ENCODE data around the gene MPG.
A peak's percentile ranks its signal among the peaks of the same experiment; 100 is the strongest.

The MPG gene

DNA sequence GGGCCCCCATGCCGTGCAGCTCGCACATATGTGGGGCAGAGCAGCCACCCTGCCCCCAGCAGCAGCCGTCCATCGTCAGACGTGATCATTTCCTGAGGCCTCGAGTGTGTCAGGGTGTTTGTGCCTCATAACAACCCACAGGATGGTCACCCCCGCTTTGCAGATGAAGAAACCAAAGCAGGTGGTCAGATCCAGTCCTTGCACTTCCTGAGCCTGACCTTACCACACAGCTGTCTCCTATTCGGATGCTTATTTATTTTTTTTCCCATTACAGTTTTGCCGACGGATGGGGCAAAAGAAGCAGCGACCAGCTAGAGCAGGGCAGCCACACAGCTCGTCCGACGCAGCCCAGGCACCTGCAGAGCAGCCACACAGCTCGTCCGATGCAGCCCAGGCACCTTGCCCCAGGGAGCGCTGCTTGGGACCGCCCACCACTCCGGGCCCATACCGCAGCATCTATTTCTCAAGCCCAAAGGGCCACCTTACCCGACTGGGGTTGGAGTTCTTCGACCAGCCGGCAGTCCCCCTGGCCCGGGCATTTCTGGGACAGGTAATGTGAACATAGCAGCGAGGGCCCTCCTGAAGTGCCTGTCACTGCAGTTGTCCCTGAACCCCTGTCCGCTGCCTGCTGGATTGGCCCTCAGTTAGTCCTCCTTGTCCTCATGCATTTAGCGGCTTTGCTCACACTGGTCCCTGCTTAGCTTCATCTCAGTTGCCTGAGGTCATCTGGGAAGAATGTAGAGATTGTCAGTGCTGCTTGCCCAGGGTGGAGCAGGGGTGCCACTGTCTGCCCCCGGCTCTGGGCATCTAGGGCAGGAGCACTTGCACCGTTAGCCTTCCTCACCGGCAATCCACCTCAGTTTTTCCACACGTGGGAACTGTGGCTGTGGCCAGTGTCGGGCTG lies 1.4 kb downstream of the MPG start:
- H3K4me1 Mint-ChIP-seq (ENCODE audit: low read depth) = peaks cover 55% of the 10 kb centered on the region
- DNase-seq = no peak
- peak overlapping the region; percentile 93 for H3K27ac Mint-ChIP-seq
- H3K9me3 Mint-ChIP-seq = no peaks in the 10 kb centered on the region
- peaks cover 41% of the 10 kb centered on the region for H3K36me3 Mint-ChIP-seq (ENCODE audit: low read depth)
- peaks cover 7% of the 10 kb centered on the region for H3K27me3 Mint-ChIP-seq
- H3K4me3 Mint-ChIP-seq = peak overlapping the region; percentile 88

DNA sequence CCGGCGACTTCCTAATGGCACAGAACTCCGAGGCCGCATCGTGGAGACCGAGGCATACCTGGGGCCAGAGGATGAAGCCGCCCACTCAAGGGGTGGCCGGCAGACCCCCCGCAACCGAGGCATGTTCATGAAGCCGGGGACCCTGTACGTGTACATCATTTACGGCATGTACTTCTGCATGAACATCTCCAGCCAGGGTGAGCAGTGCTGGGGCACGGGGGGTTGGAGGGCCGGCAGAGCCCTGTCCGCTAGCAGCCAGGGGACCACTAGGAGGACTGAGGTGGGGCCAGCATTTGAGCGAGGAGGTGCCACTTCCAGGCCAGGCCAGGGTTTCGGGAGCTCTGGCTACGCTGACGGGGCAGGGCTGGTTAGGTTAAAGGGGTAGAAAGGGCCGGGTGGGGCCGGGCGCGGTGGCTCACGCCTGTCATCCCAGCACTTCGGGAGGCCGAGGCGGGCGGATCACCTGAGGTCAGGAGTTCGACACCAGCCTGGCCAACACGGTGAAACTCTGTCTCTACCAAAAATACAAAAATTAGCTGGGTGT lies 5.1 kb downstream of the MPG start:
- Mint-ChIP-seq H3K27me3 (no peaks in the 10 kb centered on the region), H3K36me3 (ENCODE audit: low read depth) (peaks cover 77% of the 10 kb centered on the region), H3K27ac (peak overlapping the region; percentile 22), H3K4me1 (ENCODE audit: low read depth) (peaks cover 58% of the 10 kb centered on the region), H3K4me3 (no peak overlapping the region), H3K9me3 (no peaks in the 10 kb centered on the region)
- no peak for DNase-seq

DNA sequence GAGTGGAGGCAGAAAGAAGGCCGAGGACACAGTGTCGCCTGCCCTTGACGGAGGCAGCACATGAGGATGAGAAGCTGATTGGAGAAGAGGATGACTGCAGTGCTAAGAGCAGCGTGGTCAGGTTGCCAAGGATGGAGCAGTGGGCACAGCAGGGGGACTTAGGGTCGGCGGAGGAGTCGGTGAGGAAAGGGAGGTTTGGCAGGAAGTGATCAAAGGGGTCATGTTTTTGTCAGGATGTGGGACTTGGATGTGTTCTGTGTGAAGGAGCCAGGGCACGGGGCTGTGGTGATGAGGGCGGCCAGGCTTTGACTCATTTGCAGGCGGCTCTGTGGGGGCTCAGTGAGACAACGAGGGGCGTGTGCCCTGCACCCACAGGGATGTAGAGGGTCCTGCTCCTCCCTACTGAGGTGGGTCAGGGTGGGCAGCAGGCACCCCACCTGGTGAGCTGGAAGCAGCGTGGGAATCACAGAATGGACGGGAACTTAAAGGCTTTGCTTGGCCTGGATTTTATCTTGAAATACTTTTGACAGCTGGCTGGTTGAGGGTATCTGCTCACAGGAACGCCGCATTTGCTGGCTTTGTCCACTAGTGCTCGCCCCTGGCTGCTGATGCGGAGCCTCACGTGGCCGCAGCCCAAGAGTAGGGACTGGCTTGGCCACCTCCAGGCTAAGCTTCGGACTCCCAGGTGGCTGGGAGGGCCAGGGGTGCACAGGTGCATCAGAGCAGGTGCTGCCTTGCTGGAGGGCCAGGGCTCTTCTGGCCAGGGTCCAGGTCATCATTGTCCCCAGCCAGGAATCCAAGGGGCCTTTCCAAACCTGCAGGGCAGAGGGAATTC lies 6.0 kb downstream of the MPG start:
- Mint-ChIP-seq H3K4me3 (peak overlapping the region; percentile 56), H3K27me3 (no peaks in the 10 kb centered on the region), H3K4me1 (ENCODE audit: low read depth) (peaks cover 53% of the 10 kb centered on the region), H3K9me3 (no peaks in the 10 kb centered on the region), H3K36me3 (ENCODE audit: low read depth) (peaks cover 79% of the 10 kb centered on the region), H3K27ac (peak overlapping the region; percentile 88)
- DNase-seq = no peak

DNA sequence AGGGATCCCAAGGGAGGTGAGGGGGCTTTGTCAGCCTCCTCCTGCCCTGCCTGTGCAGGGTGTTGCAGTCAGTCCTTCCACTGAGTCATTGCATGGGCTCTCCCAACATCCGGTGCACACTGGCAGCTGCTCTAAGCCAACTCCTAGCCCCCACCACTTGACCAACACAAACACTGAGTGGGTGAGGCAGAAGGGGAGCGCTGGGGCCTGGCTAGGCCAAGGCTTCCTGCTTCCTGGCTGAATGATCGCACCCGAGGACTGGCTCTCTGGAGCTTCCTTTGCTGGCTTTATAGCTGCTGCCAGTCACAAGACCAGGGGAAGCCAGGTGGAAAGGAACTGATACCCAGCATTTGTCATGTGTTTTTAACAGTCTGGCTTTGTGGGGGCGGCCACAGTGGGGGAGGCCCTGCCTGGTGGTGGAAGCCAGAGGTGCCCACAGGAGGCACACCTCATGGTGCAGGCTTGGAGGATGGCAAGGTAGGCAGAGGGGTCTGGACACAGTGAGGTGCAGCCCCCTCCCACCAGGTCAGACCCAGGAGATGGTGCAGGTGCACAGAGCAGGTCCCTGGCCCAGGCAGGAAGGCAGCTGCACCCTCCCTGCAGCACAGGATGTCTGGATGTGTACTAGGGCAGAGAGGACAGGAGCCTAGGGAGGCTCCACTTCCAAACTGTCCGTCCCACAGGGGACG lies 6.8 kb downstream of the MPG start:
- Mint-ChIP-seq H3K27ac (peak overlapping the region; percentile 88), H3K9me3 (no peaks in the 10 kb centered on the region), H3K4me1 (ENCODE audit: low read depth) (peaks cover 45% of the 10 kb centered on the region), H3K36me3 (ENCODE audit: low read depth) (peaks cover 77% of the 10 kb centered on the region), H3K27me3 (no peaks in the 10 kb centered on the region), H3K4me3 (peak overlapping the region; percentile 56)
- peak; percentile 75 for DNase-seq

DNA sequence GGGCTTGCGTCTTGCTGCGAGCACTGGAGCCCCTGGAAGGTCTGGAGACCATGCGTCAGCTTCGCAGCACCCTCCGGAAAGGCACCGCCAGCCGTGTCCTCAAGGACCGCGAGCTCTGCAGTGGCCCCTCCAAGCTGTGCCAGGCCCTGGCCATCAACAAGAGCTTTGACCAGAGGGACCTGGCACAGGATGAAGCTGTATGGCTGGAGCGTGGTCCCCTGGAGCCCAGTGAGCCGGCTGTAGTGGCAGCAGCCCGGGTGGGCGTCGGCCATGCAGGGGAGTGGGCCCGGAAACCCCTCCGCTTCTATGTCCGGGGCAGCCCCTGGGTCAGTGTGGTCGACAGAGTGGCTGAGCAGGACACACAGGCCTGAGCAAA lies 7.4 kb downstream of the MPG start:
- H3K27ac Mint-ChIP-seq = peak overlapping the region; percentile 88
- no peak overlapping the region for H3K4me3 Mint-ChIP-seq

DNA sequence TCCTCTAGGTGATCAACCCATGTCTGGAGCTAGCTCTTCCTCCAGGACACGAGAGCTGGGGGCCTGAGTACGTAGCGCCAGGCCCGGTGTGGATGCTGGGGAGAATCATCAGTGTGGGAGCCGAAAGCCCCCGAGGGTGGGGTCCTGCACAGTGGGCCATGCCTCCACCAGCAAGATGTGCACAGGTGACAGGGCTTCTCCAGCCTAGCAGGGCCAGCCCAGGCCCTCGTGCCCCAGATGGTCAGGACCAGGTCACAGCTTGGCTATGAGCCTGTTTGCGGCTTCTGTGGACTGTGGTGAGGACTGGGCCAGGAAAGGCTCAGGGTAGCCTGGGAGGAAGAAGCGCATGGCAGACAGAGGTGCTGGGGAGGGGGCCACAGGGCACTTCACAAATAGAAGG lies 7.8 kb downstream of the MPG start:
- Mint-ChIP-seq H3K9me3 (no peaks in the 10 kb centered on the region), H3K27me3 (no peaks in the 10 kb centered on the region), H3K4me1 (ENCODE audit: low read depth) (peaks cover 39% of the 10 kb centered on the region), H3K36me3 (ENCODE audit: low read depth) (peaks cover 78% of the 10 kb centered on the region), H3K27ac (peak overlapping the region; percentile 73), H3K4me3 (no peak overlapping the region)
- DNase-seq = no peak

More for the DNA sequence above, 7.4 kb downstream of the MPG start:
- no peak for DNase-seq
- H3K27me3 Mint-ChIP-seq = no peaks in the 10 kb centered on the region
- H3K4me1 Mint-ChIP-seq (ENCODE audit: low read depth) = peaks cover 42% of the 10 kb centered on the region
- peaks cover 77% of the 10 kb centered on the region for H3K36me3 Mint-ChIP-seq (ENCODE audit: low read depth)
- no peaks in the 10 kb centered on the region for H3K9me3 Mint-ChIP-seq

DNA sequence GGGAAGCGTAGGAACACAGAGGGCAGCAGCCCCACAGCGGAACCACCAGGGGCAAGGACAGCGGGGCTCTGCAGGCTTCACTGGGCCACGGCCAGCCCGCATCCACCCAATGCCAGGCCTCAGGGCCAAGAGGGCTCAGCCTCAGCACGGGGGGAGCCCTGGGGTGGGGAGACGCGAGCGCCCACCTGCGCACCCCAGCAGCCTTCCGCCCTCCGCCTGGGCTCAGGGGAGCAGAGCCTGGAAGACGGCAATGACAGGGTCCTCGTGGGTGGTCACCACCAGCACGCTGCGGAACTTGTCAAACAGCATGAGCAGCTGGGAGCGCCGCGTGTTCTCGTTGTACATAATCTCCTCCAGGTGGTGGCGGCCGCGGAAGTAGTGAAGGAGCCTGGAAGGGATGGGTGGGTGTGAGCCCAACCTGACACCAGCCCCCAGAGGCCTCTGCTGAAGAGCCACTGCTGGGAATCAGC lies 8.5 kb downstream of the MPG start:
- H3K27me3 Mint-ChIP-seq = no peaks in the 10 kb centered on the region
- H3K27ac Mint-ChIP-seq = peak overlapping the region; percentile 73
- no peak for DNase-seq
- H3K4me3 Mint-ChIP-seq = no peak overlapping the region
- H3K9me3 Mint-ChIP-seq = no peaks in the 10 kb centered on the region
- peaks cover 75% of the 10 kb centered on the region for H3K36me3 Mint-ChIP-seq (ENCODE audit: low read depth)
- peaks cover 38% of the 10 kb centered on the region for H3K4me1 Mint-ChIP-seq (ENCODE audit: low read depth)

DNA sequence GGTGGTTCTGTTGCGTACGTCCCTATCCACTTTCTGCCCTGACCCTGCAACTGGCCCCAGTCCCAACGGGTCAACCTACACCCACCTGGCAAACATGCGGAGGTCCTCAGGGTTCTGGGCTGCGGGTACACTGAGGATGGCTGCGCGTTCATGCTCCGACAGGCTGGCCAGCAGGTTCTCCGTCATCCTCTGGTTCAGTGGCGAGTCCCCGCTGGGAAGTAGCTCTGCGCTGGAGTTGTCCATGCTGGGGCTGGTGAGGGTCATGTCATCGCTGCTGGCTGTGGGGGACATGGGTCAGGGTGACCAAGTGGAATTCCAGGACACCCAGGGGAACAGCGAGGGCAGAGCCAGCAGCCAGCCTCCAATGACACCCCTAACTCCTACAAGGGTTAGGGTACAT lies 10.6 kb downstream of the MPG start:
- H3K36me3 Mint-ChIP-seq (ENCODE audit: low read depth) = peaks cover 83% of the 10 kb centered on the region
- H3K9me3 Mint-ChIP-seq = no peaks in the 10 kb centered on the region
- no peak for DNase-seq
- H3K27me3 Mint-ChIP-seq = no peaks in the 10 kb centered on the region
- H3K4me1 Mint-ChIP-seq (ENCODE audit: low read depth) = peaks cover 27% of the 10 kb centered on the region
- no peak overlapping the region for H3K4me3 Mint-ChIP-seq
- no peak overlapping the region for H3K27ac Mint-ChIP-seq

DNA sequence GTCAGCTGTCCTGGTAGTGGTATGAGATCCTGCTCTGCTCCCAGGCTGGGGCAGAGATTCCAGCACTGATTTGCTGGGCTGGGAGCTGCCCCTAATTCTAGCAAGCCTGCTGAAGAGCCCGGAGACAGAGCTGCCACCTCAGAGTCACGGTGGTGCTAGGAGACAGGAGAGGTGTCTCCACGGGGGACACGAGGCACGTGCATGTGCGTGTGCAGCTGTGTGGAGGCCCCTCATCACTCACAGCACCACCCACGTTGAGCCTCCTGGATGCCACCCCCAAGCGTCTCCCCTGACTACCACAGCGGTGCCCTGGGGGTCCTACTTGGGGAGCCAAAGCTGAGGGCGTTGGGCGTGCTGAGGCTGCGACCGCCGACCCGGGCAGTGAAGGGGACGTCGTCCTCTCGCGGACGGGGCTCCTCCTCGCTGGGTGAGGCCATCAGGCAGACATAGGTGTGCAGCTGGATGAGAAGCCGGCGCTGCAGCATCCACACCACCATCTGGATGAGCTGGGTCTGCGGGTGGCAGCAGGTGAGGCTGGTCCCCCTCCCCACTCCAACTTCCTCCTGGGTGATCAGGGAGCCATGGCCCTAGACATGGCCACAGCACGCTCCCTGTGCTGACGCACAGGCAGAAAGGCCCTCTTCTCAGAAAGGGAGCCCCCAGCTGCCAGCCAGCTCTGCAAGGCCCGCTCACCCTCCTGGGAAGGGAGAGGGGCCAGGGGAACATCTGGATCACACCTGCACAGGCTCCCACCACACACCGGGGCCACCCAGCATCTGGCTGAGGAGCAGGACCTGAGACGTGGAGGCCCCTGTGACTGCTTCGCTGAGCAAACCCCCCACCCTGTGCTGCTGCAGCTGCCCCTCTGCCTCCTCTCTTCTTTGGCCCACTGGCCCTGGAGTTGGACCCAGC lies 11.6 kb downstream of the MPG start:
- no peaks in the 10 kb centered on the region for H3K9me3 Mint-ChIP-seq
- H3K27me3 Mint-ChIP-seq = no peaks in the 10 kb centered on the region
- H3K36me3 Mint-ChIP-seq (ENCODE audit: low read depth) = peaks cover 81% of the 10 kb centered on the region
- H3K4me3 Mint-ChIP-seq = no peak overlapping the region
- H3K27ac Mint-ChIP-seq = no peak overlapping the region
- peaks cover 17% of the 10 kb centered on the region for H3K4me1 Mint-ChIP-seq (ENCODE audit: low read depth)
- no peak for DNase-seq

DNA sequence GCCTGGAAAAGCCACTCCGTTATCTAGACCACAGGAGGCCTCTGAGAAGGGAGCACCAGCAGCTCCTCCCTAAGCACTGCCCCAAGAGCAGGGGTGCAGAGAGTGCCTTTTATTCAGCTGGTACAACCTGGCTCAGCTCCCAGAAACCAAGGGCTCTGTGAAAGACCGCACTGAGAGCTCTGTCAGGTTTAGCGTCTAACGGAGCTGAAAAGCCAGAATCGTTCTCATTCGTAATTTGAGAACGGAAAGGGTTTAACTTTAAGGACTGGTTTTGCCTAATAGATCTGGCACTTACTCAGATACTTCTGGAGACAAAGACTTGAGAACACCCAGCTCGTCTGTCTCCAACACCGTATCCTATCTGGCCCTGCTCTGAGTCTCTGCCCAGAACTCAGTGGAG lies 13.5 kb downstream of the MPG start:
- peaks cover 73% of the 10 kb centered on the region for H3K36me3 Mint-ChIP-seq (ENCODE audit: low read depth)
- peak overlapping the region; percentile 34 for H3K27ac Mint-ChIP-seq
- no peak overlapping the region for H3K4me3 Mint-ChIP-seq
- H3K27me3 Mint-ChIP-seq = no peaks in the 10 kb centered on the region
- H3K9me3 Mint-ChIP-seq = no peaks in the 10 kb centered on the region
- DNase-seq = no peak
- no peaks in the 10 kb centered on the region for H3K4me1 Mint-ChIP-seq (ENCODE audit: low read depth)

DNA sequence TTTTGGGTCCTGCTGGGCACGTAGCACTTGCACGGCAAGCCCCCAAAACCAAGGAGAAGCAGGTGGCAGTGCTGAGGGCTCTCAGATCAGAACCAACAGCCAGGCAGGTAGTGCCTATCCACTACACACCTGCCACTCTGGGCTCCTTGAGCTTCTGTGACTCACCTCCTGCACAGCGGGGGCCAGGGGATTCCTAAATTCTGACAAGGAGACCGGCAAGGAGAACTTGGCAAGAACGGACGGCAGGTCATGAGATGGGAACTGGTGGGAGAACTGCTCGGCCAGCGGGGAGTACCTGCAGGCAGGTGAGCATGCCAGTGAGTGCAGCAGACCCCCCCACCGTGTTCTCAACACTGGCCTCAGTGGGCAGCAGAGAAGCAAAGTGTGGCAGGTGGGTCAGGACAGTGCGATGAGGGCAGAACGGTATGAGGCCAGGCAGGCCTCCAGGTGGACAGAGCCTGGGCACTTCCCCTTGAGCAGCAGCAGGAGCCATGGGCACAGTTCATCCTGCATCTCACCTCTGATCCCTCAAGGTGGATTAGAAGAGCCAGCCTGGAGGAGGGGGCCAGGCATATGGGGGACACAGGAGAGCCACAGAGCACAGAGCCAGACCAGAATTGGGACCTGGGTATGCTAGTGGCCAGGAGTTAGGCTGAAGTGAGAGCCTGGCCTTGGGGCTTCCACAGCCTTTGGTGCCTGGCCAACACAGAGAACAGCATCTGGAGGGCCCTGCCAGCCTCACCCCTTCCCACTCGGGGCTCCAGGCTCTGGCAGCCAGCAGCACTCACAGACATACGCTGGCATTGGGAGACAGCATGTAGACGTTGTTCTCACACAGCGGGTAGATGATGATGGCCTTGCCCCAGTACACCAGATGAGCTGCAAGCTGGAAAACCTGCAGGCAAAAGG lies 14.7 kb downstream of the MPG start:
- no peaks in the 10 kb centered on the region for H3K27me3 Mint-ChIP-seq
- H3K36me3 Mint-ChIP-seq (ENCODE audit: low read depth) = peaks cover 71% of the 10 kb centered on the region
- no peak overlapping the region for H3K4me3 Mint-ChIP-seq
- H3K4me1 Mint-ChIP-seq (ENCODE audit: low read depth) = peaks cover 3% of the 10 kb centered on the region
- no peak for DNase-seq
- H3K9me3 Mint-ChIP-seq = no peaks in the 10 kb centered on the region
- H3K27ac Mint-ChIP-seq = no peak overlapping the region

DNA sequence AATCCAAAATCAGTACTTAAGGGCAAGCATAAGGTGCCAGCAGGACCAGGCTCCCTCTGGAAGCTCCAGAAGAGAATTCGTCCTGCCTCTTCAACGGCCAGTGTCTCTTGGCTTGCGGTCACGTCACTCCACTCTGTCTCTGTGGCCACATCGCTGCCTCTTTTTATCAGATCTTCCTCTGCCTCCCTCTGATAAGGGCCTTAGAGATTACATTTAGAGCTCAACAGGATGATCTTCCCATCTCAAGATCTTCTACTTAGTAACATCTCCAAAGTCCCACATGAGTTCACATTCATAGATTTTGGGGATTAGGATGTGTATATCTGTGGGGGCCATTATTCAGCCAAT lies 16.9 kb downstream of the MPG start:
- no peaks in the 10 kb centered on the region for H3K9me3 Mint-ChIP-seq
- H3K27ac Mint-ChIP-seq = no peak overlapping the region
- H3K4me1 Mint-ChIP-seq (ENCODE audit: low read depth) = peaks cover 3% of the 10 kb centered on the region
- no peaks in the 10 kb centered on the region for H3K27me3 Mint-ChIP-seq
- no peak overlapping the region for H3K4me3 Mint-ChIP-seq
- peaks cover 70% of the 10 kb centered on the region for H3K36me3 Mint-ChIP-seq (ENCODE audit: low read depth)
- DNase-seq = no peak

DNA sequence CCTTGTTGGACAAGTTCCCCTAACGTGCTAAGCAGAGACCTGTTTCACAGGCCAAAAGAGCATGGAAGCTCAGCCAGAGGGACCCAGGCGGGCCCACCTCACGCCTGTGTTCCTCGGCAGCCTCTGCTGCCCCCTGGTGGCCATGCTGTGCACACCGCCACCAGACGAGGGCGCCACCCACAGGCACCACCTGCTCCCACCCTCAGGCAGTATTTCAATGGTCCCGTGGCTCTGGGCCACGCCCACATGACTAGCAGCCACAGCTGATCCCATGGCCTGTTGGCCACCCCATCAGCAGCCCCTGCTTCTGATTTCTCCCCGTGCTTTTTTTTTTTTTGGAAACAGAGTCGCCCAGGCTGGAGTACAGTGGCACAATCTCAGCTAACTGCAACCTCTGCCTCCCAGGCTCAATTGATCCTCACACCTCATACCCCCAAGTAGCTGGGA lies 18.9 kb downstream of the MPG start:
- H3K36me3 Mint-ChIP-seq (ENCODE audit: low read depth) = peaks cover 74% of the 10 kb centered on the region
- no peak overlapping the region for H3K27ac Mint-ChIP-seq
- no peak overlapping the region for H3K4me3 Mint-ChIP-seq
- H3K27me3 Mint-ChIP-seq = no peaks in the 10 kb centered on the region
- peak; percentile 92 for DNase-seq
- peaks cover 3% of the 10 kb centered on the region for H3K4me1 Mint-ChIP-seq (ENCODE audit: low read depth)
- no peaks in the 10 kb centered on the region for H3K9me3 Mint-ChIP-seq

All from activated T-cell treated with anti-CD3 and anti-CD28 coated beads, Interleukin-2, amount 50 U/mL, for 24 hours (primary cell).